ENCODE data around the gene NELL1.

DNA sequence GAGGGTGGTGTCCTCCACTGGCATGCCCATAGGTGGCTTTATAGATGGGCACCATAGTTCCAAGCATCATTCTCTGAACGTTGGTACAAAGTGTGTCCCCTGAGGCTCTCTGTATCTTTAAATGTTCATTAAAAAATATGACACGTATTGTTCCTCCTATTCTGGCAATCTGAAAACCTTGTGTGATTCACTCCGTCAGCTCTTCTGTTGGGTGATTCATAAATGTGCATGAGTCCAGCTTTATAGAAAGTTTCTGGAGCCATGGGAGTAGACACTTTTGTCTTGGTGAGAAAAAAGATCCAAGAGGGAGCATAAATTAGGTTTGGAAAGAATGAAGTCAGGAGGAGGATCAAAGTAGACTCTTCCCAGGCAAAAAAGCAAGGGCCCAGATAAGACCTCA is 728.8 kb downstream of the NELL1 start:
- no peak for TF ChIP-seq FOXA1 (IDR thresholded peaks at IDR 0.05)
- TF ChIP-seq SUZ12 (IDR thresholded peaks at IDR 0.05): no peak
- TF ChIP-seq TARDBP (IDR thresholded peaks at IDR 0.05): no peak
- TF ChIP-seq L3MBTL2 (conservative IDR thresholded peaks at IDR 0.05): no peak
- no peak for TF ChIP-seq BHLHE40 (IDR thresholded peaks at IDR 0.05; ENCODE audit: borderline replicate concordance)
- no peak for TF ChIP-seq ARNT (IDR thresholded peaks at IDR 0.05)
- no peak for TF ChIP-seq SP1 (IDR thresholded peaks at IDR 0.05)
- TF ChIP-seq FOXM1 (IDR thresholded peaks at IDR 0.05; ENCODE audit: borderline replicate concordance): no peak
- no peak for TF ChIP-seq FOXK2 (IDR thresholded peaks at IDR 0.05)
- no peak for TF ChIP-seq ELF4 (IDR thresholded peaks at IDR 0.05)
- TF ChIP-seq HDGF (IDR thresholded peaks at IDR 0.05; ENCODE audit: borderline replicate concordance): no peak
- TF ChIP-seq NFRKB (IDR thresholded peaks at IDR 0.05): no peak
- TF ChIP-seq ZNF384 (IDR thresholded peaks at IDR 0.05): no peak
- TF ChIP-seq LEF1 (IDR thresholded peaks at IDR 0.05; ENCODE audit: borderline replicate concordance): no peak

Measured in HEK293T (cell line).